Activated CD4-positive, alpha-beta T cell treated with anti-CD3 and anti-CD28 coated beads, Interleukin-10, Interleukin-2, amounts not matched to agents 100 ng/mL and 50 ng/mL, durations not matched to agents 16 hours and 8 hours (primary cell): ENCODE results near the gene C1orf210.

Experiments
- DNase-seq: peaks from one replicate; pipeline ENCODE4 v3.0.0-alpha.2; 2020

Gene C1orf210

GRCh38 chr1:43312212-43312623 is 26.8 kb upstream of the C1orf210 start:
- DNase-seq = no peak

- no peak for DNase-seq
Measured at GRCh38 chr1:43311521-43311920, 26.1 kb upstream of the C1orf210 start.

DNA sequence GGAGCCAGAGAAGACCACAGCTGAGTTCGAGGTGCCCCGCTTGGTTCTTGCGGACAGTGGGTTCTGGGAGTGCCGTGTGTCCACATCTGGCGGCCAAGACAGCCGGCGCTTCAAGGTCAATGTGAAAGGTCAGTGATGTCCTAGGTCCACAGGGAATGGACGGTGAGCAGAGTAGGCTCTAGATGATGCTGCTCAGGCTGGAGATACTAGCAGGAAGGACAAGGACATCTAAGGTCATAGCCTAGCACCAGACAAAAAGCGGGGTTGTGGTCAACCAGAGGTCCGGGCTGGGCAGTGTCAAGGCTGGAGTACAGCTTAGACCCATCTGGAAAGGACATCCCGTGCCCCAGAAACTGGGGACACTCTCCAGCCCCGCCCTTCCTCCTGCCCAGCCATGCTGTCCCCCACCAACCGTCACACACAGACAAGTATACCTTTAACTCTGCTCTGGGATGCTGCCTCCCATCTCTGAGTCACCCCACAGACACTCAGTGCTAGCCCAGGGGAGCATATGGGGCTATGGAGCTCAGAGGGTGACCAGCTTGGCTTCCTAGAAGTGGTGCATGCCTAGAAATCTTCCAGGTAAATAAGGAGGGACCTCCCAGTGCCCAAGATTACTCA is 24.1 kb upstream of the C1orf210 start:
- no peak for DNase-seq

GRCh38 chr1:43308635-43309404 is 23.4 kb upstream of the C1orf210 start:
- no peak for DNase-seq

DNA sequence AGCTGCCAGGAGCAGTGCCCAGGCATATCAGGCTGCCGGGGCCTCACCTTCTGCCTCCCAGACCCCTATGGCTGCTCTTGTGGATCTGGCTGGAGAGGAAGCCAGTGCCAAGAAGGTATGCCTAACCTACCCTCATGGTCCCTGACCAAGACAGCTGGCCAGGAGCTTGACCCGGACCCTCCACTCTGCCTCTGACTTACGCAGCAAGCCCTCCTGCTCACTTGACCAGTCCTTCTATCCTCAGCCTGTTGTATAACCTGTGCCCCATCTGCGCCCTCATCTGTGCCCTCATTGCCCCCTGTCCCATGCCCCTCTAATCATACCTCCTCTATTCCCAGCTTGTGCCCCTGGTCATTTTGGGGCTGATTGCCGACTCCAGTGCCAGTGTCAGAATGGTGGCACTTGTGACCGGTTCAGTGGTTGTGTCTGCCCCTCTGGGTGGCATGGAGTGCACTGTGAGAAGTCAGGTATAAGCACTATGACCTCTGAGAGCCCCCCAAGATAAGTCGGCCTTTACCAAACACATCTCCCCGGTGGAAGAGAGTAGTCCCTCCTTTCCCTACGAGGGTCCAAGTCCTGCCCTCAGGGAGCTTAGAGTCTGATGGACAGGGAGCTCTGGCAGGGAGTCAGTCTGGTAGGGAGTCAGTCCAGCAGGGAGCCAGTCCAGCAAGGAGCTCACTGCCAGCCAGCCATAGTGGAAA is 22.2 kb upstream of the C1orf210 start:
- DNase-seq = no peak

- no peak for DNase-seq
Measured at GRCh38 chr1:43306688-43307457, 21.5 kb upstream of the C1orf210 start.

DNA sequence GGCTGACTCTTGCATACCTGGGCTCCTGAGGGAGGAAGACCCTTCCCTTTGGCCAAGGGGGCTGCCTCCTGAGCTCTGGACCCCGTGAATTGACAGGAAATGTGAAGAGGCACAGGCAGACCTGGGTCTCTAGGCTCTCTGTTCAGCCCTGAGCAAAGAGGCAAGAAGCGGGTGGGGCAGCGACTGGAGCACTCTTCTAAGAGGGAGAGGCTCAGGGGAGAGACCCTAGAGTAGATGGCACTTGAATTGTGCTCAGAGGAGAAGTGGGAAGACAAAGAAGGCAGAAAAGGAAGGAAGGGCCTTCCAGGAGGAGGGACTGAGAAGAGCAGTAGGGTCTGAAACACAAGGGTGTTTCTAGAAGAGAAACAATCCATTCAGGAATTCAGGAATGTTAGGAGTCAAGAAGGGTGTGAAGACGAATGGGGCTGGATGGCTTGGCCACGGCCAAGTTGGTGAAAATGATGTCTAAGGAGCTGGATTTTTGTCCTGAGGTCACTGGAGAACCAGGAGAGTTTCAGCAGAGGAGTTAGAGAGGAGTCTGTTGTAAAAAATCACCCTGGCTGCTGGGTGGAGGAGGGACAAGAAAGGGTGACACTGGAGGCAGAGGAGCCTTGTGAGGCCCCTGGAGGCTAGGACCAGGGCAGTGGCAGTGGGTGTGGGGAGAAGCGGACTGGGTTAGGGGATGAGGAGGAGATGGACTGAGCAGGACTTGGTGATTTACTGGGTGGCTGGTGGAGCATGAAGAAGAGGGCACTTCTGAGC is 20.7 kb upstream of the C1orf210 start:
- DNase-seq = no peak

DNA sequence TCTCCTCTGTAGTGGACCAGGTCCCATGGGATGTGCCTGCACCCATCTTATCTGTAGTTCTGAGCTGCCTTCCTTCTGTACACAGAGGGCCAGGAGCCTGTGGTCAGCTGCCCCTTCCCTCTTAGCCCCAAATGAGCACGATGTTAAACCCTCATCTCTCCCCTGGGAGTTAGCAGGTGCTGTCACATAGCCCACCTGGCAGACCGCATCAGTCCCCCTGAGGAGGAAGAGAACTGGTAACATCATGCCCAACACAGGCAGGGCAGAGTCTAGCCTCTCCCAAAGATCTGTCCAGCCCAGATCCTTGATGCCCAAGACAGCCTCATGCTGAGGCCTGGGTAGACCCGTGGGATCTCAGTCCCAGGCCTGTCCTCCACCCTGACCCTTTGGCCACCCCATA is 20.1 kb upstream of the C1orf210 start:
- no peak for DNase-seq

GRCh38 chr1:43304771-43305300 is 19.5 kb upstream of the C1orf210 start:
- DNase-seq = no peak

GRCh38 chr1:43304314-43304681 is 18.9 kb upstream of the C1orf210 start:
- DNase-seq = no peak

DNA sequence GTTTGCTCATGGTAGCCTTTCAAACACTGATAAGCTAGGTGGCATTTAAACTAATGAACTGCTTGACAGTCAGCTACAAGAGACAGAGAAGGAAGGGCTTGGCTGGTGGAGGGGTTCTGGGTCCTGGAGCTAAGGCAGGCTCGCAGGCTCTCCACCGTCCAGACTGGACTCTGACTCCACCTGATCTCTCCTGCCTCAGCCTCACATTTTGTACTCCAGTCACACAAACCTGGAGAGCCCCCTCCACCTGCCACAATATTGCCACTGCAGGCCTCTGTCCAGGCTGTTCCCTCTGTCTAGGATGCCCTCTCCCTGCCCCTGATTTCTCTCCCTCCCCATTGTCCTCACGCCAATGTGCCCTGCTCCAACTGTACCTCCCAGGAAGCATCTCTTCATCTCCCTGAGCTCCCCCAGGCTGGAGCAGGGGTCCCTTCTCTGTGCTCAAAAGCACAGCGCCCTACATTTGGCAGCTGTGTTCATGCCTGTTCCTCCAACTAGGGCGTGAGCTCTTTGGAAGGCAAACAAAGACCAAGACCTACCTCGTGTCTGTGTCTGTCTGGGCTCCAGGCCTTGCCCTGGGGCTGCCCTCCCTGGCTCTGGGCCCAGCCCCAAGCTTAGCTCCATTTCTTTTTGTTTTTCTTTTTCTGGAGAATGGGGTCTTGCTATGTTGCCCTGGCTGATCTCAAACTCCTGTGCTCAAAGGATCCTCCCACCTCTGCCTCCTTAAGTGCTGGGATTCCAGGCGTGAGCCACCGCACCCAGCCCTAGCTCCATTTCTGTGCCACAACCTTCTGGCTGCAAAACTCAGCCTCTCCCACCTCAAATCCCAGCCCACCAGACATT is 18.3 kb upstream of the C1orf210 start:
- no peak for DNase-seq

DNA sequence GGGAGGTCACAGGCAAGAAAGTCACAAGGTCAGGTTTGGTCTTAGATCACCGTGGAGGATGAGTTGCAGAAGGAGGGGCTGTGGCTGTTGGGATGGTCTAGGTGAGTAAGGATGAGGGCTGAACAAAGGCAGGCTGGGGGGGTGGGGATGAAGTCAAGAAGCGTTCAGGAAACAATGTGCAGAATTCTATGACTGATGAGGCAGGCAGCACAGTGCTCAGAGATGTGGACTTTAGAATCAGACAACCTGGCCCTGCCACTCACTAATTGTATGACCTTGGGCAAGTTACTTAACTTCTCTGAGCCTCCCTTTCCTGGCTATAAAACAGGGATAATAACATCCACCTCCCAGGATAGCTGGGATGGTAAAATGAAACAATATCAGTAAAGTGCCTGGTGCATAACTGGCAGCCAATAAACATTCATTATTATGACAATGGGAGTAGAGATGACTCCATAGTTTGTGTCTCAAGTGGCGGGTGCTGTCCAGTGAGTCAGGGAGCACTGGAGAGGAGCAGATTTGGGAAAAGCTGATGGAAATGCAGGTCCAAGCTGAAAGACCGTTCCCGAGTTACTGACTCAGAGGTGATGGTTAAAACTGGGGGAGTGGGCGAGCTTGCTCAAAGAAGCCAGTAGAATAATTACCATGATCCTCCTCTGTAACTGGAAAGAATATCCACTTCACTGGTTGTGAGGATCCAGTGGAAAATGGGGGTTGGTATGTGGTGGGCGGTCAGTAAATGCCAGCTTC is 17.5 kb upstream of the C1orf210 start:
- no peak for DNase-seq

- DNase-seq = no peak
Measured at GRCh38 chr1:43302201-43302600, 16.8 kb upstream of the C1orf210 start.

GRCh38 chr1:43300378-43301094 is 15.2 kb upstream of the C1orf210 start, which contains the start of gene TIE1:
Gene TIE1, plus strand, starts transcription at chr1:43300982. Its CDS starts 90 bp downstream, at chr1:43301072.
- no peak for DNase-seq

DNA sequence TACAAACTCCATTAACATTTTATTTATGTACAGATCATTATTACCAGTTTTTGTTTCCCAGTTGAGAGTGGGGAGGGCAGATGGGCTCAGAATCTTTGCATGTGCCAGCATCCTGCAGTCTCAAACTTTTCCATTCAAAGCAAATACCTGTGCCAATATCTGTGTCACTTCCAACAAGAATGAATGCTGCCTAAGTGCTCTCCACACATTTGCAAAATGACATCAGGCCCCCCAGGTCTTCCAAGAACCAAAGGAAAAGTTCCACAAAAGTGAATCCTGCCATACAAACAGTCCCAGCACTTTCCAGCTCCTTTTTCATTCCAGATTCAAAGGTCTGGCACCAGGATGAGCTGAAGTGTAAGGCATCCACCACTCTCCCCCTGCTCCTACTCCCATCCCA is 13.7 kb upstream of the C1orf210 start:
- DNase-seq = no peak

- DNase-seq = no peak
Measured at GRCh38 chr1:43298055-43298454, 12.7 kb upstream of the C1orf210 start.

DNA sequence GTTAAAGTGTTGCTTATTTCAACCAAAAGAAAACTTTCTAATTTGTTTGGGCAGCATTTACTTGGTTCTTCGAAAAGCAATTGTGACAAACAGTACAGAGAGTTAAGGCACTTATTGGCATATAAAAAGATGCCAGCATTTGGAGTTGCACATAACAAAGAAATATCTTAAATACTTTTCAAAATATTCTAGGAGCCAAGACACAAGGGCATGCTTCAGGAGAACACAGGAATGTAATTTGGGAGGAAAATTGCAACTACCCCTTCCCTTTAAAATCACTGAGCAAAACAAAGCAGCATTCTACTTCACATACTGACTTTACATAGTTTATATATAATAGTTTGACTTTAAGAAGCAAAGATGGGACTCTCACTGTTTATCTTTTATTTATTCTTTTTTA is 10.8 kb upstream of the C1orf210 start:
- no peak for DNase-seq

DNA sequence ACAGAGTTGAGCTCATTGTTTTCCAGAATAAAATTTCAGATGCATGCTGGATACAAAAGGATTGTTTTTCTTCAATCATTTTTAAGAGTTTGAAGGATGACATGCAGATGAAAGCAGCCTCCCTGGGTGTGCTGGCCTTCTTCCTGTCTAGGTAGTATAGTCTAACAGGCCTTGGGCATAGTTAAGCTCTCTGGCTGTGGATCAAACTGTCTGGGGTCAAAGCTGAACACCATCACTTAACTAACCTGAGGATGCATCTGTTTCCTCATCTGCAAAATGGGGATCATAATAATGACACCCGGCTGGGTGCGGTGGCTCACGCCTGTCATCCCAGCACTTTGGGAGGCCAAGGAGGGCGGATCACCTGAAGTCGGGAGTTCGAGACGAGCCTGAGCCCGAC is 9.4 kb upstream of the C1orf210 start:
- no peak for DNase-seq

- DNase-seq = no peak
Measured at GRCh38 chr1:43293896-43294760, 8.7 kb upstream of the C1orf210 start.
